Heart left ventricle (tissue), 13 donors: ENCODE data around the gene RUNX1.

Experiments
- CTCF ChIP-seq, 12 donors: fragments of 200-600 bp; sonication (generic) in 4 of 12; IDR thresholded peaks; one replicate each; pipeline versions ENCODE4 v1.5.0 to v1.8.0; 2018 to 2022; ENCODE audit warnings: antibody characterized with exemption in 12 of 12, mild to moderate bottlenecking in 5 of 12
- POLR2A ChIP-seq, 2 donors: fragments of 450-650 bp; IDR thresholded peaks; one replicate each; pipeline ENCODE4 v1.6.1; 2017; ENCODE audit warnings: antibody characterized with exemption in 2 of 2, mild to moderate bottlenecking in 2 of 2, moderate library complexity in 2 of 2
- donor health status: ischemic (EF 13 %, LVEDD 7.1; RV severe dilation, severe dysfunction).
- donor health status: DM: no; HTN: yes; CAD: no.
- donor health status: DM: no; HTN: no; CAD: no.
- donor health status: ischemic (EF 25% LVEDD 6.9; RV normal size, moderate dysfunction).
- donor health status: ischemic (EF 25% LVEDD 5.7; RV mildly dilated, moderate dysfunction).
- donor health status: ischemic (EF 35%, LVEDD 5.7; RV mildly dilated, moderate dysfunction).
- donor health status: nonischemic (EF 11% LVEDD 7.7; RV severe dilation, severe dysfunction).
- donor health status: DM: yes; HTN: yes; CAD: no.
- donor health status: PGD.
- donor health status: ischemic (EF 29% LVEDD 5.4; RV normal size, mild dysfunction).
- donor health status: nonischemic (EF 23%, LVEDD 6.1; RV moderate dilation, normal function).

DNA sequence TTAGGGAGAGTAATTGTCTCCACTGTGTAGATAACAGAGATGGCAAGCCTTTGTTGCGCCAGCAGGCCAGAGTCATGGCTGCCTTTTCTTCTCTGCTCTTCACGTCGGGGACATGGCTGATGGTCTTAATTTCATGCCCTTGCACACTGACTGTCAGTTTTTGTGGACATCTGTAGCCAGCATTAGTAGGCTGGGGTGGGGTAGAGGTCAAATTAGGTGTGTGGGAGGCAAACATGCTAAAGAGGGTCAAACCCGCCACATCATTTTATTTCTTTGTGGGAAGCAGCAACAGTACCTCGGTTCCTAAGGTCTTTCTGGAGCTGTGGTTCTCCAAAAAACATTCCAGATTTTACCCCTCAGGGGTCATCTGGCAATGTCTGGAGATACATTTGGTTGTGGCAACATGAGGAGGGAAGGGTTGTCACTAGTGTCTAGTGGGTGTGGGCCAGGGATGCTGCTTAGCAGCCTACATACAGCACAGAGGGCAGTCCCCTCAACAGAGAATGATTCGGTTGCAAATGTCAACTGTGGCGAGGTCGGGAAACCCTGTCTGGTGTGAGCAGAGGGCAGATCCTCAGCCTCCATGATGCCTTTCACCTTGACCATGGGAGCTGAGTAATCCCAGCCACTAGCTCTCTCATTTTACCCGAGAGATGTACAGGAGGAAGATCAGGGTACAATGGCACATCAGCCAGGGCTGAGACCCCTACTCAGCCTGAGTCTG, 14.7 kb downstream of the RUNX1 start:
- no peak for TF ChIP-seq CTCF (IDR thresholded peaks at IDR 0.05)
- TF ChIP-seq POLR2A (IDR thresholded peaks at IDR 0.05): no peak
